Endothelial cell of umbilical vein (primary cell): Measurements from ENCODE around the gene MFAP1. TPM values are rescaled to one million over a fixed set of nuclear protein-coding genes. Genes with fewer than 3 reads are reported as not detected.
A peak's percentile ranks its signal among the peaks of the same experiment; 100 is the strongest.

Source experiments
- BruUV-seq: library from RNA; stranded (reverse); fragments of 400-500 nt; replicated peaks from 2 replicates; lab custom pipeline; 2021; lab: Mats Ljungman, UMichigan
- CTCF ChIA-PET: fragments of 300-600, 350-600 bp; sonication (Branson Sonifier 250); formaldehyde crosslinking; loops from one replicate; lab custom pipeline; 2021; ENCODE audit warnings: antibody characterized with exemption, inconsistent platforms; lab: Charles Lee
- POLR2A ChIA-PET: fragments of 300-600, 350-600 bp; sonication (Branson Sonifier 250); formaldehyde crosslinking; loops from one replicate; lab custom pipeline; 2021; ENCODE audit warnings: antibody characterized with exemption, inconsistent platforms; lab: Charles Lee
- DNase-seq: peaks from one replicate; pipeline ENCODE4 v3.0.0-alpha.2; 2011; ENCODE audit warnings: low read depth, low spot score
- FAIRE-seq: peaks from 2 replicates; lab custom pipeline; 2011; peaks lifted over from hg19 to GRCh38; lab: Jason Lieb, UNC
- H2AFZ ChIP-seq: 2 replicates; pipeline ENCODE4 v1.6.0; 2012; ENCODE audit warnings: low read depth, low read length, control low read depth, inconsistent platforms
- H3K27ac ChIP-seq: 2 replicates; pipeline ENCODE4 v1.5.1; 2011; ENCODE audit warnings: low read depth, mild to moderate bottlenecking, control low read depth, low read length, moderate library complexity; ENCODE audit not compliant: insufficient read depth
- H3K27me3 ChIP-seq, 2 experiments: 2 replicates each; pipeline versions ENCODE4 v1.6.0 to v1.6.1; 2011; ENCODE audit warnings: low read length in 2 of 2, mixed read lengths in 1 of 2; ENCODE audit not compliant: control insufficient read depth in 2 of 2, insufficient read depth in 2 of 2
- H3K36me3 ChIP-seq, 2 experiments: 2 replicates in 1 of 2; 3 replicates in 1 of 2; pipeline ENCODE4 v1.5.1; 2011; ENCODE audit warnings: low read length in 2 of 2, mild to moderate bottlenecking in 1 of 2, moderate library complexity in 1 of 2; ENCODE audit not compliant: control insufficient read depth in 2 of 2, insufficient read depth in 2 of 2; ENCODE audit errors: extremely low read depth in 1 of 2
- H3K4me1 ChIP-seq: 3 replicates; pipeline ENCODE4 v1.5.1; 2011; ENCODE audit warnings: mild to moderate bottlenecking, low read length; ENCODE audit not compliant: control insufficient read depth, insufficient read depth; ENCODE audit errors: extremely low read depth
- H3K4me2 ChIP-seq: 2 replicates; pipeline ENCODE4 v1.6.1; 2011; ENCODE audit warnings: low read length, control low read depth, mixed read lengths; ENCODE audit not compliant: insufficient read depth
- H3K4me3 ChIP-seq, 3 experiments: fragments of 200-600 bp in 1 of 3; sonication (generic), shearing (Covaris generic) in 1 of 3; replicated peaks in 1 of 3; 2 replicates each; pipeline ENCODE4 v1.5.1; 2011 to 2016; ENCODE audit warnings: control low read depth in 3 of 3, low read length in 3 of 3, mild to moderate bottlenecking in 2 of 3, inconsistent platforms in 1 of 3, low read depth in 1 of 3, moderate library complexity in 1 of 3; ENCODE audit not compliant: insufficient read depth in 1 of 3
- H3K79me2 ChIP-seq: 2 replicates; pipeline ENCODE4 v1.6.0; 2012; ENCODE audit warnings: low read length, inconsistent platforms; ENCODE audit not compliant: control insufficient read depth, insufficient read depth
- H3K9ac ChIP-seq: replicated peaks from 2 replicates; pipeline ENCODE3; 2011; ENCODE audit warnings: low read length, control low read depth; ENCODE audit not compliant: insufficient read depth; ENCODE audit errors: extremely low read depth
- H3K9me1 ChIP-seq: replicated peaks from 3 replicates; pipeline ENCODE4 v1.6.0; 2011; ENCODE audit warnings: mild to moderate bottlenecking, low read length; ENCODE audit not compliant: control insufficient read depth, insufficient read depth; ENCODE audit errors: extremely low read depth
- H3K9me3 ChIP-seq: replicated peaks from 2 replicates; pipeline ENCODE4 v1.5.1; 2012; ENCODE audit warnings: low read length, inconsistent platforms; ENCODE audit not compliant: control insufficient read depth, insufficient read depth
- H4K20me1 ChIP-seq: replicated peaks from 2 replicates; pipeline ENCODE3; 2011; ENCODE audit warnings: mild to moderate bottlenecking, low read length; ENCODE audit not compliant: control insufficient read depth, insufficient read depth; ENCODE audit errors: extremely low read depth
- EZH2 ChIP-seq: IDR thresholded peaks from 2 replicates; pipeline ENCODE4 v1.6.1; 2012; ENCODE audit warnings: borderline replicate concordance, low read depth, mild to moderate bottlenecking, moderate library complexity, low read length, inconsistent platforms; ENCODE audit not compliant: severe bottlenecking
- FOS ChIP-seq: IDR thresholded peaks from 2 replicates; pipeline ENCODE4 v1.6.1; 2011; ENCODE audit warnings: mild to moderate bottlenecking, low read length, moderate library complexity, borderline replicate concordance; ENCODE audit not compliant: insufficient read depth
- JUN ChIP-seq: IDR thresholded peaks from 2 replicates; pipeline ENCODE4 v1.6.1; 2011; ENCODE audit warnings: borderline replicate concordance, low read depth; ENCODE audit not compliant: insufficient read length, insufficient read depth
- MAX ChIP-seq: IDR thresholded peaks from 2 replicates; pipeline ENCODE4 v1.6.1; 2011; ENCODE audit not compliant: insufficient read depth, insufficient read length
- POLR2A ChIP-seq: IDR thresholded peaks from 2 replicates; pipeline ENCODE4 v1.6.1; 2012; ENCODE audit warnings: low read depth, mild to moderate bottlenecking, control low read depth, low read length
- POLR2AphosphoS5 ChIP-seq: IDR thresholded peaks from 2 replicates; pipeline ENCODE4 v1.6.1; 2012; ENCODE audit warnings: low read depth, mild to moderate bottlenecking, control low read depth, low read length, moderate library complexity; ENCODE audit not compliant: insufficient read depth
- dilution Hi-C: fragments of 300-500 bp; cut with MboI; formaldehyde crosslinking; loops from one replicate; pipeline ENCODE4 v1.15.0; 2019; ENCODE audit warnings: low sequenced_read_pairs; ENCODE audit not compliant: extremely low pct_ligation_motif_present
- intact Hi-C: fragments of 100-400 bp; cut with micrococcal nuclease; formaldehyde crosslinking; loops from one replicate; pipeline ENCODE4 v1.10.0; 2022
- polyA plus RNA-seq, 4 experiments: library from polyadenylated mRNA; depleted of rRNA in 3 of 4; stranded (reverse) in 3 of 4; unstranded in 1 of 4; fragments of >200 nt; gene quantifications; 2 replicates each; pipeline versions ENCODE4 v1.2.1 to v1.2.3, GENCODE V29; 2011 to 2012; ENCODE audit warnings: missing spikeins in 1 of 4
- total RNA-seq: library from RNA; stranded (reverse); gene quantifications from 2 replicates; pipeline ENCODE4 v1.2.3, GENCODE V29; 2021

The MFAP1 gene
- total and polyA plus RNA-seq, 2 donors (not counting 3 experiments of a cell fraction or from before 2014, with no cell fraction given) = 12.9 to 30.5 TPM

GRCh38 chr15:43799945-43800285, 24.6 kb downstream of the MFAP1 start, which contains the start of gene SERINC4:
Gene SERINC4, minus strand, starts transcription at chr15:43800220. Its CDS starts 234 bp downstream, at chr15:43799986.
- intact Hi-C loops (no loop called here), dilution Hi-C loops (no loop called here)
- H3K36me3 ChIP-seq = peaks cover 16 to 17% of the 10 kb centered on the region in 2 experiments
- no peaks in the 10 kb centered on the region for H4K20me1 ChIP-seq
- peaks cover 18% of the 10 kb centered on the region for H3K79me2 ChIP-seq
- H3K9ac ChIP-seq = peak within 1 kb of the TSS; percentile 73
- H3K4me2 ChIP-seq = peak within 1 kb of the TSS; percentile 77
- no peaks in the 10 kb centered on the region for H3K9me3 ChIP-seq
- TF ChIP-seq MAX = no peak
- no peak for TF ChIP-seq POLR2A
- no peak for TF ChIP-seq EZH2
- no peak for TF ChIP-seq JUN
- TF ChIP-seq POLR2AphosphoS5 = no peak
- no TSS peak for BruUV-seq
- peak within 1 kb of the TSS; percentile 64 for H2AFZ ChIP-seq
- H3K4me1 ChIP-seq = peaks cover 10% of the 10 kb centered on the region
- H3K27ac ChIP-seq = peak within 1 kb of the TSS; percentile 45
- FAIRE-seq (no peak), DNase-seq (no peak)
- H3K4me3 ChIP-seq = peak within 1 kb of the TSS; percentile 78 to 94 (median 83)
- ChIA-PET CTCF (no interaction called here), POLR2A (interaction anchor here (1.1 kb wide), 1 partner anchor 25 kb away, joined by 7 read pairs; the partner anchor contains the start of gene MFAP1)
- H3K27me3 ChIP-seq = no peaks in the 10 kb centered on the region
- no peaks in the 10 kb centered on the region for H3K9me1 ChIP-seq

- DNase-seq (no peak), FAIRE-seq (no peak)
- H3K27me3 ChIP-seq = no peaks in the 10 kb centered on the region
- no peak overlapping the region for H3K9ac ChIP-seq
- H3K9me1 ChIP-seq = no peaks in the 10 kb centered on the region
- no peak overlapping the region for H3K4me3 ChIP-seq
- no TSS peak for BruUV-seq
- no peaks in the 10 kb centered on the region for H3K9me3 ChIP-seq
- TF ChIP-seq EZH2 = no peak
- TF ChIP-seq POLR2A = no peak
- TF ChIP-seq JUN = no peak
- no peak for TF ChIP-seq MAX
- TF ChIP-seq FOS = no peak
- TF ChIP-seq POLR2AphosphoS5 = no peak
- no peak overlapping the region for H3K27ac ChIP-seq
- POLR2A ChIA-PET = no interaction called here
- no peak overlapping the region for H3K4me2 ChIP-seq
- H3K36me3 ChIP-seq = peaks cover 15 to 20% of the 10 kb centered on the region in 2 experiments
- no peak overlapping the region for H2AFZ ChIP-seq
- peaks cover 21% of the 10 kb centered on the region for H3K79me2 ChIP-seq
- H4K20me1 ChIP-seq = no peaks in the 10 kb centered on the region
- peaks cover 12% of the 10 kb centered on the region for H3K4me1 ChIP-seq
- CTCF ChIA-PET = no interaction called here
- intact Hi-C loops = no loop called here
- dilution Hi-C loops = no loop called here
Measured at GRCh38 chr15:43799209-43799944, 25.1 kb downstream of the MFAP1 start.
